Measurements from ENCODE around the gene STYK1.

- TF ChIP-seq CTCF (IDR thresholded peaks at IDR 0.05) (no peak), POLR2A (IDR thresholded peaks at IDR 0.05) (no peak)
Observed at GRCh38 chr12:10697862-10698261, 24.0 kb upstream of the STYK1 start.
